ENCODE results near the gene MAPRE3. TPM values are rescaled to one million over a fixed set of nuclear protein-coding genes. Genes with fewer than 3 reads are reported as not detected.
A peak's percentile ranks its signal among the peaks of the same experiment; 100 is the strongest.

MAPRE3 gene
- total and polyA plus RNA-seq, 10 donors, result 5.2 to 17.9 (median 11.9) TPM

GRCh38 chr2:26924731-26925099 is 45.7 kb upstream of the MAPRE3 start:
- H3K9me3 ChIP-seq, result no peaks in the 10 kb centered on the region
- H3K4me3 ChIP-seq, result no peak overlapping the region
- peaks cover 0 to 41% (median 0%) of the 10 kb centered on the region in 7 donors for H3K27me3 ChIP-seq (replicated peaks in 1 of 7)
- DNase-seq, result peak; percentile 56
- intact Hi-C loops (cut with DNase I; ENCODE audit: low total_unique reads), result no loop called here
- 82 to 85% (median 83%) methylated on average over 14 of the region's 14 CpGs for WGBS, 5 donors
- no peak overlapping the region for H3K27ac ChIP-seq
- no peak for TF ChIP-seq POLR2AphosphoS5 (IDR thresholded peaks at IDR 0.05)
- TF ChIP-seq POLR2A (IDR thresholded peaks at IDR 0.05), result no peak
- TF ChIP-seq CTCF (IDR thresholded peaks at IDR 0.05 in 8 of 11, conservative IDR thresholded peaks at IDR 0.05 in 3 of 11), result no peak
- no peaks in the 10 kb centered on the region for H3K36me3 ChIP-seq
- H3K4me1 ChIP-seq, result peaks cover 0 to 20% (median 8%) of the 10 kb centered on the region in 6 donors

GRCh38 chr2:26925100-26925791 is 45.2 kb upstream of the MAPRE3 start:
- peaks cover 0 to 44% (median 0%) of the 10 kb centered on the region in 7 donors for H3K27me3 ChIP-seq (replicated peaks in 1 of 7)
- peak; percentile 62 for DNase-seq
- peak in 1 of 3 donors; percentile 40 for TF ChIP-seq POLR2AphosphoS5 (IDR thresholded peaks at IDR 0.05)
- no peak for TF ChIP-seq POLR2A (IDR thresholded peaks at IDR 0.05)
- no peaks in the 10 kb centered on the region for H3K36me3 ChIP-seq
- no peaks in the 10 kb centered on the region for H3K9me3 ChIP-seq
- intact Hi-C loops (cut with DNase I; ENCODE audit: low total_unique reads), result no loop called here
- H3K4me3 ChIP-seq, result no peak overlapping the region
- WGBS, 5 donors, result 53 to 71% (median 63%) methylated on average over 7 to 9 of the region's 9 CpGs
- peaks cover 0 to 20% (median 8%) of the 10 kb centered on the region in 6 donors for H3K4me1 ChIP-seq
- no peak overlapping the region for H3K27ac ChIP-seq

GRCh38 chr2:26927221-26927620 is 43.2 kb upstream of the MAPRE3 start:
- 89 to 95% (median 91%) methylated on average over 9 of the region's 9 CpGs for WGBS, 5 donors
- no peak overlapping the region for H3K27ac ChIP-seq
- H3K9me3 ChIP-seq, result no peaks in the 10 kb centered on the region
- peaks cover 0 to 21% (median 9%) of the 10 kb centered on the region in 6 donors for H3K4me1 ChIP-seq
- intact Hi-C loops (cut with DNase I; ENCODE audit: low total_unique reads), result no loop called here
- TF ChIP-seq POLR2A (IDR thresholded peaks at IDR 0.05), result no peak
- no peak for TF ChIP-seq POLR2AphosphoS5 (IDR thresholded peaks at IDR 0.05)
- TF ChIP-seq CTCF (IDR thresholded peaks at IDR 0.05 in 8 of 11, conservative IDR thresholded peaks at IDR 0.05 in 3 of 11), result no peak
- H3K4me3 ChIP-seq, result no peak overlapping the region
- DNase-seq, result peak; percentile 57
- peaks cover 0 to 35% (median 0%) of the 10 kb centered on the region in 7 donors for H3K27me3 ChIP-seq (replicated peaks in 1 of 7)
- no peaks in the 10 kb centered on the region for H3K36me3 ChIP-seq

GRCh38 chr2:26932974-26933373 is 37.5 kb upstream of the MAPRE3 start:
- TF ChIP-seq POLR2AphosphoS5 (IDR thresholded peaks at IDR 0.05), result no peak
- TF ChIP-seq POLR2A (IDR thresholded peaks at IDR 0.05), result no peak
- H3K4me1 ChIP-seq, result peaks cover 0 to 9% (median 0%) of the 10 kb centered on the region in 6 donors
- 67 to 72% (median 70%) methylated on average over 11 of the region's 11 CpGs for WGBS, 5 donors

More at GRCh38 chr2:26932974-26933373, 37.5 kb upstream of the MAPRE3 start:
- intact Hi-C loops (cut with DNase I; ENCODE audit: low total_unique reads), result no loop called here
- peaks cover 0 to 39% (median 0%) of the 10 kb centered on the region in 7 donors for H3K27me3 ChIP-seq (replicated peaks in 1 of 7)
- no peak overlapping the region for H3K27ac ChIP-seq
- no peak overlapping the region for H3K4me3 ChIP-seq
- no peaks in the 10 kb centered on the region for H3K9me3 ChIP-seq
- DNase-seq, result no peak
- no peaks in the 10 kb centered on the region for H3K36me3 ChIP-seq
